HG02798 (cell line): Measurements from ENCODE around the gene CCSER1.

Experiments
- ATAC-seq: cut with Tn5 transposase; IDR thresholded peaks from one replicate; pipeline ENCODE4 v1.9.1; 2021; ENCODE audit warnings: mild to moderate bottlenecking; ENCODE audit not compliant: unreplicated experiment, poor library complexity

CCSER1 gene

GRCh38 chr4:90187148-90187884, 60.1 kb downstream of the CCSER1 start:
- no peak for ATAC-seq

DNA sequence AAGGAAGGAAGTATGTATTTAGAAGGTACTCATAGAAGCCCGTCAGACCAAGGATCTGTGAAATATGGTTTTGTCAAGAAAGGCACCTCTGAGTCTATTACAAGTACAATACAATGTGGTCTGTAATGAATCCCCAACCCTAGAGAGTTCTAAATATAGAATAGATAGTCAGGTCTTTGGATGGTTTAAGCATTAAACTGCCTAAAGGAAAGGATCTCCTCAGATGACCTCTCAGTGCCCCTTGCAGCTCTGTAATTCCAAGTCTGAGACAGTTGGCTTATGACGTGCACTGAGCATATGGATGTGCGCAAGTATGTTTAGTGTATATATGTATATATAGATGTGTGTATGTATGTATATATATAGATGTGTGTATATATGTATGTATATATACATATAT, 62.0 kb downstream of the CCSER1 start:
- no peak for ATAC-seq

GRCh38 chr4:90189946-90190345, 62.8 kb downstream of the CCSER1 start:
- ATAC-seq, result no peak

- ATAC-seq, result no peak
Observed at GRCh38 chr4:90190525-90190924, 63.3 kb downstream of the CCSER1 start.

DNA sequence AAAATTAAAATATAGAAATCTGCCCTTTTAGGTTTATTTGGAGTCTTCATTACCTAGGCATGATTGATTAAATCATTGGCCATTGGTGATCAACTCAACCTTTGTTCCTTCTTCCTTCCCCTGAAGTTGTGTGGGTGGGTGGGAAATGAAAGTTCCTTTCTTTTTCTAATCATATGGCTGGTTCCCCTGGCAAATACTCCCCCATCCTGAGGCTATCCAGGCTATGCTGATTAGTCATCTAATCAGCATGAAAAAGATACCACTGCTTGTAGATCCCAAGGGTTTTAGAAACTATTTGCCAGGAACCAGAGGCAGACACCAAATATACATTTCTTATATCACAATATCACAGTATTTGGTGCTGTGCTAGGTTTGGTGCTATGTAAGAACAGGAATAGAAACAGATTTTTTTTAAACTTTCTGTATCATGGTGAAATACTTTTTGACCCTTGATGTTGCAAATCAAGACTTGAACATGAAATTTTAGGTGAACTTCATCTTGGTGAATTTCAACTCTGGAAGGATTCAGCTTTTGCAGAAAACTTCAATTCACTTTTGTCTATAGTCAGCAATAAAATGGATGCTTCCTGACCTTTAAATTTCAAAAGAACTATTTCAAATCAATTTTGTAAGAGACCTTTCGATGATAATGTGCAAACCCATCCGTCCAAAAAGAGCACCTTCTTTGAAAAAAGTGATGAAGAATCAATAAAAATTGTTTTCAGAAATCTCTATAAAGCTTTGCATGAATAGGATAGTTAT, 71.1 kb downstream of the CCSER1 start:
- no peak for ATAC-seq

- no peak for ATAC-seq
Observed at GRCh38 chr4:90207887-90208454, 80.8 kb downstream of the CCSER1 start.

DNA sequence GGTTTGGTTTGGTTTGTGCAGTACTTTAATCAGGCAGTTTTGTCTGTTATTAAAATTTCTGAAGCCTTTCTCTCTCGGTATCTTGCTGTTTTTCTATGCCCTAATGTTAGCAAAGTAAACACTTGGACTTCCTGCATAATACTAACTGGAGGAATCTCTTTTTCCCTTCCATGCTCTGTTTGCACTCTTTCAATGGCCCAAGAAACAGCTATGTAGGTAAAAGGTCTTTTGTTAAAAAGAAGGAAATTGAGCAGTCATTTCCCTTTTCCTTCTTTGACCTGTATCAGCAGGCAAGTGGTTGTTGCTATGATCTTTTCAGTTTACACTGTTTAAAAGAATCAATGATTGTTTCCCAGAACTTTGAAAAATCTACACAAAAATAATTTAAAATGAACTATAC, 82.7 kb downstream of the CCSER1 start:
- ATAC-seq, result no peak

DNA sequence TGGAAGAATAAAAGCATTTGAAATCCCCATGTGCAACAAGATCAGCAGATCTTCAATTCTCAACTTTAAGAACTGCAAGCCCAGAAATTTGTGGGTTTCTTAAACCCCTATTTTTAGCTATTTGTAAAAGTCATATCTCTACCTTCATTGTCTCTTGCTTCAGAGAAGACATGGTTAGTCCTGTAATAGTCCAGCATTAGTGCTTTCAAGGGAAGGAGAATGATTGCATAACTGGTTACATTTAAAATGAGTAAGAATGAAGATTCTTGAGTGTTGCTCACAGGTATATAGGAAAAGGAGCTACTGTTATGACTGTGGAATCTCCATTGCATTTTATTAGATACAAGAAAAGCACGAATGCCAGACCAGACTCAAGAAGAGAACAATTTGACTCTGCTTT, 84.0 kb downstream of the CCSER1 start:
- ATAC-seq, result no peak

DNA sequence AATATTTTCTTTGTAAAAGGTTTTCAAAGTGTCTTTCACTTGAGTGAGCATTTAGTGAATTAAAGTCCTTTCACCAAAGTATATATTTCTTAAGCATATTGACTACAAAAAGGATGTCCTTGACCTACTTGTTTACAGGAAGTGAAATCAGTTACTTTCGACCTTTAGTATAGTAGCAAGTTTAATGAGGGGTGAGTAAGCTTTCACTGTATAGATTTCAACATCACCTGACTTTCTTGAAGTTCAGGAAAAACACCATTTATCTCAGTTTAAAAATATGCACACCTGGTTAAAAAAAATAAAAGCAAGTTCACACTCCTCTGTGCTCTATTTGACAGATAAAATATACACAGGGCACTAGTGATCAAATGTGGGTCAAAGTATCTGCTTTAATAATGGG, 88.1 kb downstream of the CCSER1 start:
- ATAC-seq, result no peak

GRCh38 chr4:90219822-90220221, 92.6 kb downstream of the CCSER1 start:
- no peak for ATAC-seq

DNA sequence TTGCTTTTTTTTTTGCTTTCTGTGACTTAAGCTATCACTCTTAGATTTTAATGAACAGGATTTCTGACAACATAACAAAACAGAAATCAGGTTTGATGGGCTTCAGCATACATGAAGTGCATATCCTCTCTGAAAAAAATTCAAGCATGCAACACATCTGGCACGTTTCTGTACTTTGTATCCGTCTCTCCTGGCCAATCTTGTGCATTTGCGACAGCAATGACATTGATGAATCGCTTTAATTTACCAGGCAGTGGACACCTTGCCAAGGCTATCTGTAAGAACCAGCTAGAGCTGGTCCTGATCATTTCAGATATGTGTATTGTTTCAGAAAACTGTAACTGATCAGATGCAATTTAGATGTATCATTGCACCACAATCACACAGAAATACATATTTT, 93.3 kb downstream of the CCSER1 start:
- no peak for ATAC-seq

DNA sequence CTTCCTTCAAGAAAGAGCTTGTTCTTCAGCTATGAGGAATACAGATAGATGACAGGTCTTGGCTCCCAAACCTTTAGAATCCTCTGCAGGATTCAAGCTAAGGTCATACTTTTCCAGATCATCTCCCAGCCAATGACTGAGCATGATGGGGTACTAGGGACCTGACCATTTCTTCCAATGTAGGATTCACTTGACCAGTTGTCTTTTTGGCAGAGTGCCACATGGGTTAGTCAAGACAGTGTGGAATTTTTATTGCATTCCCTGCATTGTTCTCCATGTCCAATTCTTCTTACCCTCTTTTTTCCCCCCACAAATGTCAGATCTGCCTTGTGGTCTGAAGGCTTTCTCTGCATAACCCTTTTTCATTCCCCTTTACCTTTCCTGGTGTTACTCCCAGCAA, 99.5 kb downstream of the CCSER1 start:
- no peak for ATAC-seq

GRCh38 chr4:90227177-90227576, 100.0 kb downstream of the CCSER1 start:
- no peak for ATAC-seq

DNA sequence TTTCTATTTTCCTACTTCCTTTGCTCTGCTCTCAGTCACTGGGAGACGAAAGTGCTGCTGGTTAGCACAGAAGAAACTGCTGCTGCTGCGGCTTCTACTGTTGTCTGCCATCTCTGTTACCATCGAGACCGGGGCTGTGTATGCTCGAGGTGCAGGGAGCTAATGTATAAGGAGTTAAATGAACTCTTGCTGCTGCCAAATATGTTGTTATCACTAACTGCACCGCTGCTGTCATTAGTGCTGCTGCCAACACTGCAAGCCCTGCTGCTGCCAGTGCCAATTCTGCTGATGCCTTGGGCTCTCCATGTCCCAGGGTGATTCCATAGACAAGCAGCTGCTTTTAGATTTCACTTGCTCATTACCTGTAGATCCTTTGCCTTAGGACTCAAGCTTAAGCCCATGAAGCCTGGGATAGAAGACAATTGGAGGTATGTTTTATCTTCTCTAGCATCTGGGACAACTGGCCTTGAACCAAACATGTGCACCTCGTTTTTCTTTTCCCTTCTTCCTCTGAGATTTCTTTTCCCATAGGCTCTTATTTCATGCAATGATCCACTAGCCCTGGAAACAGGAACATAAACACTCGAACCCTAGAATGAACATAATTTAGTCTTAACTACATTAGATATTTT, 107.8 kb downstream of the CCSER1 start:
- ATAC-seq, result no peak

- ATAC-seq, result no peak
Observed at GRCh38 chr4:90237751-90238530, 110.7 kb downstream of the CCSER1 start.

DNA sequence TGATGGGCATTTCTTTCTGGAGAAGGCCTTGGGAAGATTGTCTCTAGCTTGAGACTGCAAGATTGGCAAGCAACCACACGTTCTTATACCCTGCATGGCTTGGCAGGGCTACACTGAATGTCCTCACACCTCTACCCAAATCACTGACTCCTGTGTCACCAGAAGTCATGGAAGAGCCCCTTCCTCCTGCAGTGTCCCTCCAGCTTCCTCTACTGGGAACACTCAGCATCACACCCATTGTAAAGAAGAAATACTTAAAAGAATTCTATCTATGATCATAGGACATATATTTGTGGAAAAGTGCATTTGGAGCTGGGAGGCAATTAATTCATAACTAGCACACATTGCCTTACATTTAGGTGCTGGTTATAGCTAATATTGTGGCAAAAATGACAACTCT, 113.1 kb downstream of the CCSER1 start:
- no peak for ATAC-seq

DNA sequence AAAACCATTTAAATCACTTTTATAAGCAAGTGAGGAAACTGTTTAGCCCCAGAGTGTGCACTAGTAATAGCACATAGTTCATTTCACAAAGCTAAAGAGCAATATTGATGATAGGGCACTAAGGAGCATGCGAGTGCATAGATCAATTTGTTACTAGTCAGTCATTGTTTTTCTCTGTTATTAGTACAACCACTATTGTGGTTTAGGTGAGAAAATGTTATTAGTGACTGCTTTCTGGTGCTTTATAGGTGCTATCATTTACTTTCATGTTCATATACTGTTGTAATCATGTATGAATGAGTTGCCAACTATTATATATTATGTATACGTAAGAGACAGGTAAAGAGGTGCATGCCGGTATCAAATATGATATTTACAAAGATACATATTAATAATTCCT, 113.8 kb downstream of the CCSER1 start:
- ATAC-seq, result no peak

DNA sequence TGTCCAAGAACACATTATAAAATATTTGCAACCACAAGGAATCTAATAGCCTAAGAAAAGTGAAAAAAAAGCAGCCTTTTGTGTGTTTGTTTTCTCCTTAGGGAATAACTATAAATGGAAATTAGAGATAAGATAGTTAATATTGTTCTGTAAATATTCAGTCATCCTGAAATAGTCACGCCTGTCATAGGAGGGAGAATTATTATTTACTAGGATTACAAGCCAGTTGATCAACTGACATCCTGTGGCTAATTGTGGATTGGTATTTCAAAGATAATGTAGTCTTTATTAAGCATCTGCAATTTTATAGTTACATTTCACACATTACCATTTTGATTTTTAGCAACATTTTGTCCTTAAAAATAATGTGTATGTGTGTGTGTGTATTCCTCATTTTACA, 118.6 kb downstream of the CCSER1 start:
- no peak for ATAC-seq

GRCh38 chr4:90246816-90247215, 119.6 kb downstream of the CCSER1 start:
- no peak for ATAC-seq

DNA sequence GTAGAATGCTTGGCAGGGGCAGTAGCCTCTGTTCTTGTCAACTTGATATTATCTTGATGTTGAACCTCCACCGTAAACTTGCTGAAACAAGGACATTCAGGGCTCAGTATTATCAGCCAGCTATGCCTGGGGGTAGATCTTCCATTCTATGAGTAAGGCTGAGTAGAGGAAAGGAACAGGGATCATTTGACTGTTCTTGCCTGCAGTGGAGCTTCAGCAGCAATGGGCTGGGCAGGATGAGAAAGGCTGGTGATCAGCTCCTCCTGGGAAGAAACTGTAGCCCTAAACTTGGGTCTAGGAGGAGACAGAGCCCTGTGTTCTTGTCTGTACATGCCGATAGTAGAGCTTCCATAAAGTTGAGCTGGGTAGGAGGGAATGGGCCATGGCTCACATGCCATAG, 127.2 kb downstream of the CCSER1 start:
- ATAC-seq, result no peak
